Mesodermal cell (in vitro differentiated cells): ENCODE results near the gene FANK1.

Source experiments
- H3K27ac ChIP-seq: 2 replicates; pipeline ENCODE4 v1.7.0; 2013; ENCODE audit warnings: mild to moderate bottlenecking, low read depth, low read length, moderate library complexity; ENCODE audit not compliant: severe bottlenecking
- H3K36me3 ChIP-seq: 2 replicates; pipeline ENCODE4 v1.7.1; 2013; ENCODE audit warnings: mild to moderate bottlenecking, low read length, moderate library complexity; ENCODE audit not compliant: control insufficient read depth, insufficient read depth
- H3K4me1 ChIP-seq: one replicate; pipeline ENCODE4 v1.7.1; 2013; ENCODE audit warnings: mild to moderate bottlenecking, low read length; ENCODE audit not compliant: insufficient read depth, control insufficient read depth, poor library complexity, severe bottlenecking
- H3K4me3 ChIP-seq: 2 replicates; pipeline ENCODE4 v1.7.0; 2013; ENCODE audit warnings: low read length, control low read depth, mild to moderate bottlenecking; ENCODE audit not compliant: insufficient read depth, poor library complexity, severe bottlenecking; ENCODE audit errors: extremely low read depth
- H3K9me3 ChIP-seq: 2 replicates; pipeline ENCODE4 v1.7.1; 2013; ENCODE audit warnings: mild to moderate bottlenecking, low read length, moderate library complexity; ENCODE audit not compliant: control insufficient read depth
- WGBS, 2 experiments: methylation state at CpG; one replicate each; pipeline ENCODE4 v1.1.5; 2013; ENCODE audit warnings: missing lambda C conversion rate in 2 of 2; ENCODE audit not compliant: insufficient coverage in 2 of 2; 5-methylcytosine and 5-hydroxymethylcytosine counted together

Gene FANK1

GRCh38 chr10:125990974-125991373, 94.6 kb downstream of the FANK1 start:
- no peak overlapping the region for H3K27ac ChIP-seq
- peaks cover 13% of the 10 kb centered on the region for H3K9me3 ChIP-seq
- no peaks in the 10 kb centered on the region for H3K36me3 ChIP-seq
- H3K4me1 ChIP-seq = peaks cover 5% of the 10 kb centered on the region
- 80 to 100% methylated on average over 1 to 2 of the region's 2 CpGs for WGBS, 2 experiments
- no peak overlapping the region for H3K4me3 ChIP-seq

DNA sequence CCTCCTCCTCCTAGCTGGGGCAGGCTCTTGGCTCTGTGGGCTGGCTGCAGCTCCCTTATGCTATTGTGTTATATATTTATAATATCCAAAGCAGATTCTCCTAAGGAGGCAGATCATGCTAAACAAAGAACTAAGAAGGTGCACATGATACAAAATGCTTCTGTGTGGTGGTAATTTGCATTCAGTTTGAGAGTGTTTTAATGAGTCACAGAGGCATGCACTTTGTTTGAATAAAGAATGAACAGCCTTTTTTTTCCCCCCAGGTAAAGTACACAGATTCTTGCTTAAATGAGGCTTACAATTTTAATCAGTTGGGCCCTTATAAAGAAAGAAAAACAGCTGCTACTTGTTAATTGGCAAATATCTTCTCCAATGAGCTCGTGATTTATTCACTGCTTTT, 95.0 kb downstream of the FANK1 start:
- WGBS, 2 experiments = 90 to 100% methylated on average over 1 of the region's 1 CpG
- no peak overlapping the region for H3K4me3 ChIP-seq
- no peaks in the 10 kb centered on the region for H3K36me3 ChIP-seq
- H3K9me3 ChIP-seq = peaks cover 13% of the 10 kb centered on the region
- H3K4me1 ChIP-seq = peaks cover 5% of the 10 kb centered on the region
- no peak overlapping the region for H3K27ac ChIP-seq

DNA sequence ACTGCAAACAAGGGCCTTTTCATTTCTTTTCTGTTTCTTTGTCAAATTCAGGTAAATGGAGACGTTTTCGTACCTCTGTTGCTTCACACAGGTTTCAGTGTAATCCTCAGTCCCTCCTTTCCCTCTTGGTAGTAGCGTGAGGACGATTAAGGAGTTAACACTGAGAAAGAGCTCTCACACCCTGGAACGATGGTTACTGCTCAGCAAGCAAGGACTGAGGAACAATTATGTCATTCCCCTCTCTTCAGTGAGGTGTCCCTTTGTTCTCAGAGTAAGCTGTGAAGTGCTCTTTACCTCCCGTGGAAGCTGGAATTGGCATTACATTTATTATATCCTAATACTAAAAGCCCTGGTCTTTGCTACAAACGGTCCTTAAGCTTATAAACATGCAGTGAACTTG, 95.9 kb downstream of the FANK1 start:
- 79 to 80% methylated on average over 5 to 7 of the region's 7 CpGs for WGBS, 2 experiments

GRCh38 chr10:125994601-125995000, 98.2 kb downstream of the FANK1 start:
- no peak overlapping the region for H3K27ac ChIP-seq
- WGBS, 2 experiments = 89 to 96% methylated on average over 4 of the region's 6 CpGs
- H3K9me3 ChIP-seq = peaks cover 13% of the 10 kb centered on the region

More for the DNA sequence above, 95.9 kb downstream of the FANK1 start:
- H3K4me3 ChIP-seq = no peak overlapping the region
- peaks cover 13% of the 10 kb centered on the region for H3K9me3 ChIP-seq
- no peak overlapping the region for H3K27ac ChIP-seq
- peaks cover 5% of the 10 kb centered on the region for H3K4me1 ChIP-seq
- no peaks in the 10 kb centered on the region for H3K36me3 ChIP-seq

DNA sequence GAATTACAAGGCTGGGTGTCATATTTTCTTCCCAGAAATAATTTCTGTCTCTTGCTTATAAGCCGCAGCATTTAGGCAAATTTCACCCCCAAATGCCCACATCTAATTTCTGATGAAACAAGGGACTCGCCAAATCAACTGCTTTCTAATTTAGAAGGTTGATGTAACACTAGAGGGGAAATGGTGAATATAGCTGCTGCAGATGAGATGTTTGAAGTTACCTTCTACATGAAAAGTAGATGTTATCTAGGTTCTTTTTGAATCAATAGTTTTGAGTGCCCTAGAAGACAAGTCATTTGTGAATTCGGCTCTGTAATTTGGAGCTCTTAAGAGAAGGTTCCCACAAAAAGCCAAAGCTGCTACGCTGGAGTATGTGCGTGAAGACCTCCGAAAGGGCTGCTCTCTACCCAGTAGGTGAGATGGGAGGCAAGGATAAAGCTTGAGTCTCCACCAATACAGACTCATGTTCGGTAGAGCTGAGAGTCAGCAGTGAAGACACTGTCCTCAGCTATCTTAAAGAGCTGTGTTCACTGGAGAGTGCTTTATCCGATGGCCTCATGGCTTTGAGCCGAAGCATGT, 99.5 kb downstream of the FANK1 start:
- WGBS, 2 experiments = 95 to 100% methylated on average over 1 to 6 of the region's 9 CpGs
- no peaks in the 10 kb centered on the region for H3K36me3 ChIP-seq

More at GRCh38 chr10:125994601-125995000, 98.2 kb downstream of the FANK1 start:
- Histone ChIP-seq H3K4me1 (peaks cover 5% of the 10 kb centered on the region), H3K36me3 (no peaks in the 10 kb centered on the region), H3K4me3 (no peak overlapping the region)

DNA sequence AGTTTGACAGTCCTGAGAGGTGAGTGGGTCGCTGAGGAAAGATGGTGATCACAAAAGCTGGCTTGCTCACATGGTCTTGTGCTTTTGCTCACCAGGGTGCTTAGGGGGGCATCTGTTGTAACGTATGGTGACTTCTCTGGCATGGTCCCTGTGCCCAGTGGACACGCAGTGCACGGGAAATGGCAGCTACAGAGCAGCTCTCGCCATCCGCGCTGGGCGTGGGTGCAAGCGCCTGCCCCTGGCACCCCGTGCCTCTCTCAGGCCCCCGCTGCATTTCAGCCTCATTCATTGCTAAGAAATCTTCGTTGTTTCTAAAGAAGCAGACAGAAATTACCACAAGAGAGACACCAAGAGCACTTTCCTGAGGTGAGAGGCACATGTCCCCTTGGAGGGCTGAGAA, 101.2 kb downstream of the FANK1 start:
- 97 to 99% methylated on average over 11 of the region's 12 CpGs for WGBS, 2 experiments
- H3K4me3 ChIP-seq = no peak overlapping the region
- no peaks in the 10 kb centered on the region for H3K9me3 ChIP-seq
- H3K27ac ChIP-seq = no peak overlapping the region
- no peaks in the 10 kb centered on the region for H3K4me1 ChIP-seq
- no peaks in the 10 kb centered on the region for H3K36me3 ChIP-seq

More for the DNA sequence above, 99.5 kb downstream of the FANK1 start:
- Histone ChIP-seq H3K4me1 (peaks cover 5% of the 10 kb centered on the region), H3K4me3 (no peak overlapping the region), H3K27ac (no peak overlapping the region), H3K9me3 (peaks cover 4% of the 10 kb centered on the region)

DNA sequence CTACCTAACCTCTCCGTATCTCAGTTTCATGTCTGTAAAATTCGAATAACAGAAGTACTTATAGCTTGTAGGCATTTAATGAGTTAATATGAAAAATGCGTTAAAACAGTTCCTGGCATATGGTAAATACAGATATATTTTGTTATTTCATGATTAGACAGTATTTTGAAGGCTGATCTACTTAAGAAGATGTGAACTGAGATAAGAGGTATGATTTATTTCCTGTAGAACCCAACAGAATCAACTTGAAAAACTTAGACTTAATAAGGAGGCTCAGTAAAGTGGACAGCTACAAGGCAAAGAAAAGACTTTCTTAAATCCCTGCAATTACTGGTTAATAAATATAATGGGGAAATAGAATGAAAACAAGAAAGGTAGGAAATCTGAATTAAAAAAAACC, 103.3 kb downstream of the FANK1 start:
- no peak overlapping the region for H3K4me3 ChIP-seq
- H3K27ac ChIP-seq = no peak overlapping the region
- H3K9me3 ChIP-seq = no peaks in the 10 kb centered on the region
- H3K4me1 ChIP-seq = no peaks in the 10 kb centered on the region
- WGBS, 2 experiments = 90 to 100% methylated on average over 2 to 3 of the region's 3 CpGs
- H3K36me3 ChIP-seq = no peaks in the 10 kb centered on the region

DNA sequence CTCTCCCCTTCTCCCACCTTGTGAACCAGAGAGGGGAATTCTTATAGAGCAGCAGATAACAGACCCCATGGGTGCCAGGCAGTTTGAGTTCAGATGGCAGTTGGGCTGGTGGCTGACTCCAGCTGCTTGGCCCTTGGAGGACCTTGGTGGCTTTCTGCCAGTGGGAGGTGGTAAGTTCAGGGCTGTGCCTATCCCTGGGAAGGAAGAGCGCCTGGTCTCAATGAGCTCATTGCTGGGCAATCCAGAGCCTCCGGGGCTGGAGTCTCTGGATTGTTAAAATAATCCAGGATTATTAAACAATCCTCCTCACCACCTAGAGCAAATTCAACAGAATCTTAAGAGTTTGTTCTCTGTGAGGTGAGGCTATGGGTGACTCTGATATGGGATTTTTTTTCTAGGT, 105.2 kb downstream of the FANK1 start:
- Histone ChIP-seq H3K27ac (no peak overlapping the region), H3K4me3 (no peak overlapping the region), H3K9me3 (no peaks in the 10 kb centered on the region), H3K36me3 (no peaks in the 10 kb centered on the region), H3K4me1 (no peaks in the 10 kb centered on the region)
- WGBS, 2 experiments = no CpG with 5 or more reads among the region's 2 CpGs

DNA sequence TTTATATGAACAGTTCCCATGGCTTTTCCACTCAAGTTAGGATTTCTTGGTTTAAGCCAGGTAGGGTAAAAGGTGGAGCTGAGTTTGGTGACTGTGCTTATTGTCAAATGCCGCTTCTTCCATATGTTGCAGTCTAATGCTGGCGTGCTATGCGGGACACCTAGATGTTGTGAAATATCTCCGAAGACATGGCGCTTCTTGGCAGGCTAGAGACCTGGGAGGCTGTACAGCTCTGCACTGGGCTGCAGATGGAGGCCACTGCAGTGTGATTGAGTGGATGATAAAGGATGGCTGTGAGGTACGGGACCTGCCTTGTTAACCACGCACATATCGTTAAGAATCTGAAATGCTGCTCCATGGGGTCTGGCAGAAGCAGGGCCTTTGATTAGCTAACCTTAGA, 108.4 kb downstream of the FANK1 start:
- Histone ChIP-seq H3K36me3 (no peaks in the 10 kb centered on the region), H3K4me1 (no peaks in the 10 kb centered on the region), H3K27ac (no peak overlapping the region), H3K4me3 (no peak overlapping the region), H3K9me3 (no peaks in the 10 kb centered on the region)
- WGBS, 2 experiments = 83 to 88% methylated on average over 7 to 8 of the region's 8 CpGs

- H3K4me3 ChIP-seq = no peak overlapping the region
Observed at GRCh38 chr10:126006264-126006663, 109.9 kb downstream of the FANK1 start.

GRCh38 chr10:126006906-126007305, 110.5 kb downstream of the FANK1 start:
- Histone ChIP-seq H3K36me3 (no peaks in the 10 kb centered on the region), H3K4me1 (no peaks in the 10 kb centered on the region), H3K9me3 (no peaks in the 10 kb centered on the region), H3K27ac (no peak overlapping the region), H3K4me3 (no peak overlapping the region)
- 100% methylated on average over 1 of the region's 2 CpGs; no CpG with 5 or more reads in 1 of the 2 experiments for WGBS, 2 experiments

More at GRCh38 chr10:126006264-126006663, 109.9 kb downstream of the FANK1 start:
- H3K4me1 ChIP-seq = no peaks in the 10 kb centered on the region
- H3K27ac ChIP-seq = no peak overlapping the region
- WGBS, 2 experiments = 79 to 87% methylated on average over 2 of the region's 5 CpGs
- H3K9me3 ChIP-seq = no peaks in the 10 kb centered on the region
- H3K36me3 ChIP-seq = no peaks in the 10 kb centered on the region
